Upper lobe of left lung (tissue), 6 donors: Measurements from ENCODE around the gene GET4. TPM values are rescaled to one million over a fixed set of nuclear protein-coding genes. Genes with fewer than 3 reads are reported as not detected.

ENCODE experiments used
- ATAC-seq, 2 donors: fragments of 200-7000 bp; cut with Tn5 transposase; one replicate each; pipeline ENCODE4 v1.9.1; 2022; ENCODE audit warnings: mild to moderate bottlenecking in 2 of 2, moderate library complexity in 2 of 2; ENCODE audit not compliant: low FRiP score in 2 of 2
- DNase-seq, 2 donors: peaks; one replicate each; pipeline ENCODE4 v3.0.0-alpha.2; 2019 to 2020
- H3K27ac ChIP-seq, 4 donors: fragments of 200-600 bp; sonication (generic); one replicate each; pipeline ENCODE4 v1.5.1; 2016 to 2019
- H3K27me3 ChIP-seq, 4 donors: fragments of 200-600 bp; sonication (generic); one replicate each; pipeline ENCODE4 v1.5.1; 2017 to 2019
- H3K36me3 ChIP-seq, 4 donors: fragments of 200-600 bp; sonication (generic); one replicate each; pipeline ENCODE4 v1.5.1; 2016 to 2019
- H3K4me1 ChIP-seq, 4 donors: fragments of 200-600 bp; sonication (generic); one replicate each; pipeline ENCODE4 v1.5.1; 2018 to 2019
- H3K4me3 ChIP-seq, 4 donors: fragments of 200-600 bp; sonication (generic); one replicate each; pipeline ENCODE4 v1.5.1; 2017 to 2019; ENCODE audit warnings: mild to moderate bottlenecking in 2 of 4, moderate library complexity in 1 of 4
- H3K9me3 ChIP-seq, 4 donors: fragments of 200-600 bp; sonication (generic); one replicate each; pipeline ENCODE4 v1.5.1; 2018 to 2019
- EP300 ChIP-seq, 4 donors: sonication (generic); formaldehyde crosslinking; IDR thresholded peaks; one replicate each; pipeline ENCODE4 v1.5.1; 2017; ENCODE audit warnings: antibody characterized with exemption in 4 of 4, control low read depth in 2 of 4
- POLR2A ChIP-seq, 4 donors: fragments of 450-650 bp; IDR thresholded peaks; one replicate each; pipeline ENCODE4 v1.5.1; 2016 to 2017; ENCODE audit warnings: antibody characterized with exemption in 4 of 4, mild to moderate bottlenecking in 2 of 4
- POLR2AphosphoS5 ChIP-seq, 2 donors: sonication (generic); formaldehyde crosslinking; IDR thresholded peaks; one replicate each; pipeline ENCODE4 v1.5.1; 2017; ENCODE audit warnings: antibody characterized with exemption in 2 of 2
- WGBS, 2 donors: methylation state at CpG; one replicate each; pipeline ENCODE4 v1.1.5; 2017 to 2018; 5-methylcytosine and 5-hydroxymethylcytosine counted together
- total RNA-seq, 6 donors: library from RNA; depleted of rRNA in 4 of 6; stranded (reverse); fragments of >200 nt in 4 of 6; gene quantifications; one replicate each; pipeline versions ENCODE4 v1.1.0 to v1.2.1, GENCODE V29; 2016 to 2021
- TF ChIP-seq, protein P1 (sequence below), 6 experiments: fragments of 450-650 bp in 4 of 6; fragments of 200-600 bp in 2 of 6; sonication (generic) in 2 of 6; IDR thresholded peaks; one replicate each; pipeline ENCODE4 v1.5.1; 2016 to 2019; ENCODE audit warnings: antibody characterized with exemption in 6 of 6
- donor health status: DM: no; HTN: no; CAD: no; lungs with moderate emphysema.
- donor health status: DM: no; HTN: yes; CAD: no; lungs with severe emphysema.

GET4 gene
- total RNA-seq, 6 donors from 2014 or later = 26.0 to 82.6 (median 40.8) TPM

DNA sequence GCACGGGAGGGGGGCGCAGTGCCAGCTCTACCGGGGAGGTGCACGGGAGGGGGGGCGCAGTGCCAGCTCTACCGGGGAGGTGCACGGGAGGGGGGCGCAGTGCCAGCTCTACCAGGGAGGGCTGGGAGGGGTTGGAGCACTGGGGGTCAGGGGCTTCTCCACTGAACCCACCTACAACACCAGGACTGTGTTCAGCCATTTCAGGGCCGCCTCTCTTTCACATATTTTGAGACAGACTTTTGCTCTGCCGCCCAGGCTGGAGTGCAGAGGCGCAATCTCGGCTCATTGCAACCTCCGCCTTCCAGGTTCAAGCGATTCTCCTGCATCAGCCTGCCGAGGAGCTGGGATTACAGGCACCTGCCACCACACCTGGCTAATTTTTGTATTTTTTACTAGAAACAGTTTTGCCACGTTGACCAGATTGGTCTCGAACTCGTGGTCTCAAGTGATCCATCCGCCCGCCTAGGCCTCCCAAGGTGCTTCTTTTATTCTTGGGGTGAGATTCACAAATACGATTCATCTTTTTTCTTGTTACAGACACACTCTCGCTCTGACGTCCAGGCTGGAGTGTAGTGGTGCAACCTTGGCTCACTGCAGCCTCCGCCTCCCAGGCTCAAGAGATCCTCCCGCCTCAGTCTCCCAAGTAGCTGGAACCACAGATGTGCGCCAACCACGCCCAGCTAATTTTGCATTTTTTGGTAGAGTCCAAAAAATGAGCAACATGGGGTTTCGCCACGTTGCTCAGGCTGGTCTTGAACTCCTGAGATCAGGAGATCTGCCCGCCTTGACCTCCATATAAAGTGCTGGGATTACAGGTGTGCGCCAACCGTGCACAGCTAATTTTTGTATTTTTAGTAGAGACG, 41.1 kb downstream of the GET4 start:
- peaks cover 0 to 12% (median 8%) of the 10 kb centered on the region in 4 donors for H3K4me1 ChIP-seq
- no peak overlapping the region for H3K27ac ChIP-seq
- H3K27me3 ChIP-seq = no peaks in the 10 kb centered on the region
- ATAC-seq (no peak), DNase-seq (no peak)
- 82 to 94% methylated on average over 25 to 27 of the region's 33 CpGs for WGBS, 2 donors
- H3K9me3 ChIP-seq = no peaks in the 10 kb centered on the region
- H3K36me3 ChIP-seq = peaks cover 0 to 3% (median 0%) of the 10 kb centered on the region in 4 donors
- H3K4me3 ChIP-seq = no peak overlapping the region
- TF ChIP-seq EP300 (IDR thresholded peaks at IDR 0.05) (no peak), POLR2A (IDR thresholded peaks at IDR 0.05) (no peak), POLR2AphosphoS5 (IDR thresholded peaks at IDR 0.05) (no peak)
- TF ChIP-seq, protein P1, sequence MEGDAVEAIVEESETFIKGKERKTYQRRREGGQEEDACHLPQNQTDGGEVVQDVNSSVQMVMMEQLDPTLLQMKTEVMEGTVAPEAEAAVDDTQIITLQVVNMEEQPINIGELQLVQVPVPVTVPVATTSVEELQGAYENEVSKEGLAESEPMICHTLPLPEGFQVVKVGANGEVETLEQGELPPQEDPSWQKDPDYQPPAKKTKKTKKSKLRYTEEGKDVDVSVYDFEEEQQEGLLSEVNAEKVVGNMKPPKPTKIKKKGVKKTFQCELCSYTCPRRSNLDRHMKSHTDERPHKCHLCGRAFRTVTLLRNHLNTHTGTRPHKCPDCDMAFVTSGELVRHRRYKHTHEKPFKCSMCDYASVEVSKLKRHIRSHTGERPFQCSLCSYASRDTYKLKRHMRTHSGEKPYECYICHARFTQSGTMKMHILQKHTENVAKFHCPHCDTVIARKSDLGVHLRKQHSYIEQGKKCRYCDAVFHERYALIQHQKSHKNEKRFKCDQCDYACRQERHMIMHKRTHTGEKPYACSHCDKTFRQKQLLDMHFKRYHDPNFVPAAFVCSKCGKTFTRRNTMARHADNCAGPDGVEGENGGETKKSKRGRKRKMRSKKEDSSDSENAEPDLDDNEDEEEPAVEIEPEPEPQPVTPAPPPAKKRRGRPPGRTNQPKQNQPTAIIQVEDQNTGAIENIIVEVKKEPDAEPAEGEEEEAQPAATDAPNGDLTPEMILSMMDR (IDR thresholded peaks at IDR 0.05) = no peak

- TF ChIP-seq POLR2A (IDR thresholded peaks at IDR 0.05) = no peak
- TF ChIP-seq, protein P1 (IDR thresholded peaks at IDR 0.05) = no peak
- TF ChIP-seq EP300 (IDR thresholded peaks at IDR 0.05) = no peak
- TF ChIP-seq POLR2AphosphoS5 (IDR thresholded peaks at IDR 0.05) = no peak
- H3K27ac ChIP-seq = no peak overlapping the region
- no peak overlapping the region for H3K4me3 ChIP-seq
- no peaks in the 10 kb centered on the region for H3K27me3 ChIP-seq
- peaks cover 2 to 17% (median 11%) of the 10 kb centered on the region in 4 donors for H3K4me1 ChIP-seq
- WGBS, 2 donors = 82 to 85% methylated on average over 9 of the region's 9 CpGs
- no peaks in the 10 kb centered on the region for H3K9me3 ChIP-seq
- ATAC-seq (no peak), DNase-seq (no peak)
- H3K36me3 ChIP-seq = peaks cover 0 to 3% (median 0%) of the 10 kb centered on the region in 4 donors
Observed at GRCh38 chr7:918118-918425, 41.7 kb downstream of the GET4 start.

DNA sequence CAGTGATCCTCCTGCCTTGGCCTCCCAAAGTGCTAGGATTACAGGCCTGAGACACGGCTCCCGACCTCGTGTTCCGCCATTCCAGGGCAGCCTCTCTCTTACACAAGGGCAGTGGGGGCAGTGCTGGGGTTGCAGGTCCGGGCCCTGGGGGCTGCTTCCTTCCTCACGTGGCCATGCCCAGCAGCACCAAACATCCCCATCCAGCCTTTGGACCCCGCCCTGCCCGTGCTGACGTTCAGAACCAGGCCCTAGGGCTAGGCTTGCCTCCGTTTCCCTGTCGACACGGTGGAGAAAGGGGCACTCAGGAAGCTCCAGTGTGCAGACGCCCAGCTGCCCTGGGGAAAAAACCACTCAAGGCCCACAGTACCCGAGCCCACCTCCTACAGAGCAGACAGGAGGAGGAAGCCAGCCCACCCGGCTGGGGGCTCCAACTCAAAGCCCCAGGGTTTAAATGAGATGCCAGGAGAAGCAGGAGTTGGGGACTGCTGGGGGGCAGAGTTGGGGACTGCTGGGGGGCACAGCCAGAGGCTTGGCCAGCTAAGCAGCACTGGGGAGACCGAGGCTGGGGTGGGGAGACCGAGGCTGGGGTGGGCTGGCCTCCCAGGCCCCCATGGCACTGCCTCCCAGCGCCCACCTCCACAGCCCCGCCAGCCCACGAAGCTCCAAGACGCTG, 42.2 kb downstream of the GET4 start:
- Histone ChIP-seq H3K9me3 (no peaks in the 10 kb centered on the region), H3K27ac (no peak overlapping the region), H3K36me3 (peaks cover 0 to 3% (median 0%) of the 10 kb centered on the region in 4 donors), H3K4me3 (no peak overlapping the region), H3K27me3 (no peaks in the 10 kb centered on the region), H3K4me1 (peaks cover 5 to 22% (median 15%) of the 10 kb centered on the region in 4 donors)
- ATAC-seq = no peak
- WGBS, 2 donors = 84% methylated on average over 15 to 20 of the region's 21 CpGs
- DNase-seq = peak; percentile 15 to 54
- TF ChIP-seq EP300 (IDR thresholded peaks at IDR 0.05) (no peak), POLR2AphosphoS5 (IDR thresholded peaks at IDR 0.05) (no peak), POLR2A (IDR thresholded peaks at IDR 0.05) (no peak)
- TF ChIP-seq, protein P1 (IDR thresholded peaks at IDR 0.05) = no peak

DNA sequence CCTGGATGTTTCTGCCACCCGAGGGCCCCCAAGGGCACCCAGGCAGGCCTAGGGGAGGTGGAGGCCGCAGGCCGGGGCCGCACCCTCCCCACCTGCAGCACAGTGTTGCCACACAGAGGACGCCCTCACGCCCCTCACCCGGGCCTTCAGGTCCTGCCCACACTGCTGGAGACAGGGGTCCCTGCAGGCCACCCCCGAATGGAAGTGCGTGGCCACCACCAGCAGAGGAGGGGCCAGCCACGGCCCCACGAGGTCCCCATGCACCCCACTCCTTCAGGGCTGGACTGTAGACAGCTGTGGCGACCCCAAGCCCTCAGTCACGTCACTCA, 42.7 kb downstream of the GET4 start:
- TF ChIP-seq, protein P1 (IDR thresholded peaks at IDR 0.05) = no peak
- H3K4me1 ChIP-seq = peaks cover 7 to 25% (median 17%) of the 10 kb centered on the region in 4 donors
- no peaks in the 10 kb centered on the region for H3K27me3 ChIP-seq
- DNase-seq (peak in 1 of 2 donors; percentile 73), ATAC-seq (no peak)
- WGBS, 2 donors = 80 to 95% methylated on average over 3 to 6 of the region's 13 CpGs
- H3K4me3 ChIP-seq = no peak overlapping the region
- H3K27ac ChIP-seq = no peak overlapping the region
- H3K36me3 ChIP-seq = peaks cover 0 to 3% (median 0%) of the 10 kb centered on the region in 4 donors
- H3K9me3 ChIP-seq = no peaks in the 10 kb centered on the region
